Hepatocyte (in vitro differentiated cells): ENCODE results near the gene DIP2B. TPM values are rescaled to one million over a fixed set of nuclear protein-coding genes. Genes with fewer than 3 reads are reported as not detected.

Experiments
- DNase-seq: peaks from one replicate; pipeline ENCODE4 v3.0.0-alpha.2; 2016; ENCODE audit warnings: low spot score
- H2AFZ ChIP-seq: fragments of 200-600 bp; sonication (generic); 2 replicates; pipeline ENCODE4 v1.6.0; 2016; ENCODE audit warnings: antibody characterized with exemption, mild to moderate bottlenecking
- H3K27ac ChIP-seq: fragments of 200-600 bp; sonication (generic); 2 replicates; pipeline ENCODE4 v1.5.1; 2016; ENCODE audit warnings: mild to moderate bottlenecking
- H3K27me3 ChIP-seq: fragments of 200-600 bp; sonication (generic); 2 replicates; pipeline ENCODE4 v1.6.1; 2016
- H3K36me3 ChIP-seq: fragments of 200-600 bp; sonication (generic); replicated peaks from 2 replicates; pipeline ENCODE4 v1.5.1; 2016; ENCODE audit warnings: low read depth; ENCODE audit not compliant: insufficient read depth
- H3K4me1 ChIP-seq: fragments of 200-600 bp; sonication (generic); 2 replicates; pipeline ENCODE4 v1.5.1; 2016; ENCODE audit warnings: mild to moderate bottlenecking, moderate library complexity; ENCODE audit not compliant: insufficient read depth
- H3K4me2 ChIP-seq: fragments of 200-600 bp; sonication (generic); 2 replicates; pipeline ENCODE4 v1.6.0; 2016
- H3K4me3 ChIP-seq: fragments of 200-600 bp; sonication (generic); 2 replicates; pipeline ENCODE4 v1.5.1; 2016; ENCODE audit warnings: mild to moderate bottlenecking
- H3K79me2 ChIP-seq: fragments of 200-600 bp; sonication (generic); 2 replicates; pipeline ENCODE4 v1.6.0; 2017; ENCODE audit warnings: mild to moderate bottlenecking
- H3K9me2 ChIP-seq: fragments of 200-600 bp; sonication (generic); replicated peaks from 2 replicates; pipeline ENCODE4 v1.6.0; 2017; ENCODE audit warnings: mild to moderate bottlenecking; ENCODE audit not compliant: insufficient read depth
- H3K9me3 ChIP-seq: fragments of 200-600 bp; sonication (generic); 2 replicates; pipeline ENCODE4 v1.5.1; 2016; ENCODE audit warnings: low read depth, mild to moderate bottlenecking
- H4K20me1 ChIP-seq: fragments of 200-600 bp; sonication (generic); 2 replicates; pipeline ENCODE4 v1.6.0; 2016; ENCODE audit warnings: mild to moderate bottlenecking; ENCODE audit not compliant: insufficient read depth, poor library complexity, severe bottlenecking
- CTCF ChIP-seq: fragments of 200-600 bp; sonication (generic); IDR thresholded peaks from 2 replicates; pipeline ENCODE4 v1.5.1; 2016; ENCODE audit warnings: antibody characterized with exemption, mild to moderate bottlenecking; ENCODE audit not compliant: poor library complexity
- EZH2 ChIP-seq: fragments of 200-600 bp; sonication (generic); IDR thresholded peaks from 2 replicates; pipeline ENCODE4 v1.6.1; 2016; ENCODE audit warnings: antibody characterized with exemption, mild to moderate bottlenecking, borderline replicate concordance
- EZH2phosphoT487 ChIP-seq: fragments of 200-600 bp; sonication (generic); IDR thresholded peaks from one replicate; pipeline ENCODE4 v1.6.1; 2018; ENCODE audit warnings: antibody characterized with exemption, mild to moderate bottlenecking, low read depth, moderate library complexity; ENCODE audit not compliant: unreplicated experiment, severe bottlenecking
- WGBS: methylation state at CpG from one replicate; pipeline ENCODE4 v1.1.6; 2016; ENCODE audit warnings: low lambda C conversion rate; ENCODE audit errors: missing lambda C conversion rate; 5-methylcytosine and 5-hydroxymethylcytosine counted together
- polyA plus RNA-seq: library from polyadenylated mRNA; unstranded; fragments of >200 nt; fragmentation: Nextera tagmentation; extraction: Ambion mirVana; gene quantifications from 2 replicates; pipeline ENCODE4 v1.2.1, GENCODE V29; 2016
- total RNA-seq: library from RNA; depleted of rRNA; stranded (reverse); fragments of >200 nt; gene quantifications from 2 replicates; pipeline ENCODE4 v1.2.3, GENCODE V29; 2014

DIP2B gene
- total and polyA plus RNA-seq, 2 experiments from 2014 or later, result 10.5 to 31.8 TPM

GRCh38 chr12:50784501-50784900 is 279.7 kb downstream of the DIP2B start:
- no peaks in the 10 kb centered on the region for H3K27me3 ChIP-seq
- TF ChIP-seq CTCF, result no peak
- TF ChIP-seq EZH2phosphoT487, result no peak
- no peak for TF ChIP-seq EZH2
- H3K36me3 ChIP-seq, result no peaks in the 10 kb centered on the region
- H4K20me1 ChIP-seq, result no peaks in the 10 kb centered on the region
- peaks cover 19% of the 10 kb centered on the region for H3K4me1 ChIP-seq
- H3K9me3 ChIP-seq, result no peaks in the 10 kb centered on the region
- H2AFZ ChIP-seq, result no peak overlapping the region
- peaks cover 66% of the 10 kb centered on the region for H3K79me2 ChIP-seq
- no peak overlapping the region for H3K4me2 ChIP-seq
- H3K9me2 ChIP-seq, result no peaks in the 10 kb centered on the region
- H3K4me3 ChIP-seq, result no peak overlapping the region
- H3K27ac ChIP-seq, result no peak overlapping the region
- WGBS, result 87% methylated on average over 4 of the region's 4 CpGs
- DNase-seq, result no peak

- Histone ChIP-seq H2AFZ (no peak overlapping the region), H3K4me1 (peaks cover 19% of the 10 kb centered on the region), H3K27me3 (no peaks in the 10 kb centered on the region), H4K20me1 (no peaks in the 10 kb centered on the region), H3K9me3 (no peaks in the 10 kb centered on the region), H3K79me2 (peaks cover 68% of the 10 kb centered on the region), H3K9me2 (no peaks in the 10 kb centered on the region), H3K36me3 (no peaks in the 10 kb centered on the region), H3K27ac (peak overlapping the region; percentile 94), H3K4me3 (no peak overlapping the region), H3K4me2 (no peak overlapping the region)
- TF ChIP-seq EZH2phosphoT487 (no peak), CTCF (no peak), EZH2 (no peak)
- 94% methylated on average over 3 of the region's 3 CpGs for WGBS
- DNase-seq, result no peak
These were observed 280.7 kb downstream of the DIP2B start for GRCh38 chr12:50785406-50786001.

GRCh38 chr12:50786498-50787231 is 281.9 kb downstream of the DIP2B start:
- H3K4me3 ChIP-seq, result no peak overlapping the region
- peak; percentile 67 for DNase-seq
- no peaks in the 10 kb centered on the region for H3K9me2 ChIP-seq
- H3K27me3 ChIP-seq, result no peaks in the 10 kb centered on the region
- H3K4me1 ChIP-seq, result peaks cover 19% of the 10 kb centered on the region
- H3K4me2 ChIP-seq, result no peak overlapping the region
- H3K36me3 ChIP-seq, result no peaks in the 10 kb centered on the region
- 63% methylated on average over 3 of the region's 3 CpGs for WGBS
- H3K9me3 ChIP-seq, result no peaks in the 10 kb centered on the region
- no peak overlapping the region for H2AFZ ChIP-seq
- TF ChIP-seq CTCF (no peak), EZH2 (no peak)
- H3K79me2 ChIP-seq, result peaks cover 68% of the 10 kb centered on the region
- peak overlapping the region; percentile 94 for H3K27ac ChIP-seq
- H4K20me1 ChIP-seq, result no peaks in the 10 kb centered on the region
